Esophagus squamous epithelium (tissue), 4 donors: ENCODE results near the gene LPAR1.

Source experiments
- CTCF ChIP-seq, 6 experiments: fragments of 450-650 bp in 4 of 6; fragments of 200-600 bp in 2 of 6; sonication (generic) in 2 of 6; IDR thresholded peaks; one replicate each; pipeline ENCODE4 v1.5.1; 2016 to 2019; ENCODE audit warnings: antibody characterized with exemption in 6 of 6, mild to moderate bottlenecking in 4 of 6, moderate library complexity in 4 of 6
- POLR2A ChIP-seq, 4 donors: fragments of 450-650 bp; IDR thresholded peaks; one replicate each; pipeline ENCODE4 v1.6.1; 2017; ENCODE audit warnings: antibody characterized with exemption in 4 of 4, mild to moderate bottlenecking in 4 of 4, moderate library complexity in 3 of 4

- TF ChIP-seq CTCF (IDR thresholded peaks at IDR 0.05) (peak in 1 of 6 experiments; percentile 7), POLR2A (IDR thresholded peaks at IDR 0.05) (no peak)
Measured at GRCh38 chr9:111037708-111038330, 451 bp downstream of the LPAR1 start.
